ENCODE results near the gene ZNF324. TPM values are rescaled to one million over a fixed set of nuclear protein-coding genes. Genes with fewer than 3 reads are reported as not detected.
A peak's percentile ranks its signal among the peaks of the same experiment; 100 is the strongest.
"Not testable (repeated sequence)": the region's sequence is repeated elsewhere in the genome, so short reads cannot be mapped to it uniquely, and the experiment has no call there.

The ZNF324 gene
- 8.9 and 12.4 TPM in 2 replicates for total RNA-seq

DNA sequence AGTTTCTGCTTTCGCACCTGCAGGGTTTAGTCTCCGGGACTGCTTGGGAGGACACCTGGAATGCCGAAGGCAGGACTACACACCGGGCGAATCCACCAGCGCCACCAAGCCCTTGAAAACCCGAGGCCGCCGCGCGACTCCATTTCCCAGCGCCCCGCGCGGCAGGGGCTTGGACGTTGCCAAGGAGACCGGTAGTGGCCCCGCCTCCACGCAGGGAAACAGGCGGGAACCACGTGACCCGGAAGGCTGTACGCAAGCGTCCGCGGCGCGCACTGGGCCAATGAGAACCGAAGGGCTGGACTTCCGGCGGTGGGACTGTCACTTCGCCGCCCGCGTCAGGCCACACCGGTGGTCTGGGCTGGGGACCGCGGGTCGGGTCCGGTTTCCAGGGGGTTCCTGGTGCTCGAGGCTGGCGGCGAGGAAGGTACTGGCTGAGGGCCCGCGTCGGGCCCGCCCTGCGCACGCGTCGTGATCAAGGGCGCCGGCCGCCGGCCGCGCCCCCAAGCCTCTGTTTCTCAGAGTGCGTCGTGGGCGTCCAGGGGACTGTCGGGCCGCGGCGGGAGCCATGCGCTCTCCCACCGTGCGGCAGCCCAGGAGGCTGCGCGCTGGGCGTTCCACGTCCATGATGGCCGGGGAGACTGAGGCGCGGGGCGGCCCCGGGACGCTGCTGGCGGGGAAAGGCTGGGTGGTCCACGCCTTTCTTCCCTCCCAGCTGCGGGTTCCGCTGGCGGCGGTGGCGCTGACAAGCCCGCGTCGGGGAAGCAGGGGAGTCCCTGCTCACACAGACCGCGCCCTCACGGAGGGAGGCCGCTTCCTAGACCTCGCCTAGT is at the start of gene ZNF324:
Gene ZNF324, plus strand, starts transcription at position 321 of the 830 bp plus-strand sequence. CDS start 2,106 bp downstream, outside the sequence.
- DNase-seq (ENCODE audit: low read depth in 2 of 2), result peak; percentile 95 to 98

DNA sequence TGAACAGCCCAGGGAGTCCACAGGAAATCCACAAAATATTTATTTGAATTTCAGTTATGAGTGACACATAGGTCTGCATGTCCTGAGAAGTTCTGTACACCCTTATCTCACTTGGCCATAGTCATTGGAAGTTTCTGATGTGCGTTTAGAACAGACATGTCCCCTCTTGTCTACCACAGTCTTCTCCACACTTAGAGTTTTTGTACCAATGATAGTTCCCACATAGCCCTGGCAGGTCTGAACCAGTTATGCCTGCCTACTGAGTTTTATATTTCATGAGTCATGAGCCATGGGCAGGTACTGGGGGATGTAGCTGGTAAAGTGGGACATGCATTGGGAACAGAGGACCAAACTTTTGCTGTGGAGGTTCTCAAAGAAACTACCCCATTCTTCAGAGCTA is 38.3 kb upstream of the ZNF324 start:
- no peak for DNase-seq (ENCODE audit: low read depth in 2 of 2)

DNA sequence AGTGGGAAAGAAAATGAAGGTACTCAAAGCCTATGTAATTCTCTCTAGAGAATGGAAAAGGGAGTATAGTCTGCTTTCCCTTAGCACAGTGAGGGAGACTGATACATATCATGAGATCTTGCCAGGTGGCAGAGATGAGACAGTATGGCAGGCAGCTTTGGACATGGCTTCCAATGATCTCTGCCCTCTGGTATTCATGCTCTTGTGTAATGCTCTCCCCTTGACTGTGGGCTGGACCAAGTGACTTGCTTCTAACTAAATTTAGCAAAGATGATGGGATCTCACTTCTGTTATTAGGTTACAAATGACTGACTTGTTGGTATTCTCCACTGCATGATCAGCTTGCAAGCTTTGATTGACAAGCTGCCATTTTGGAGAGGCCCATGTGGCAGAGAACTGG is 37.1 kb upstream of the ZNF324 start:
- DNase-seq (ENCODE audit: low read depth in 2 of 2), result no peak

DNA sequence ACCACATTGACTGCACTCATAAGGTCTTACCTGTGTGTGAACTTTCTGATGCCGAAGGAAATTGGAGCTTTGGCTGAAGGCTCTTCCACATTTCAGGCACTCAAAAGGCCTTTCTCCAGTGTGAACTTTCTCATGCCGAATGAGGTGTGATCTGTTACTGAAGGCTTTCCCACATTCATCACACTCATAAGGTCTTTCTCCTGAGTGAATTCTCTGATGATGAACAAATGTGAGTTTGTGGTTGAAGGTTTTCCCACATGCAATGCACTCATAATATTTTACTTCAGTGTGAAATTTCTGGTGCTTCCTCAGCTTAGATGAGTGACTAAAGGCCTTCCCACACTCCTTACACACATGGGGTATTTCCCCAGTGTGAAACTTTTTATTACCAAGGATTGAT is 32.7 kb upstream of the ZNF324 start:
- no peak for DNase-seq (ENCODE audit: low read depth in 2 of 2)

GRCh38 chr19:58439576-58440554 is 27.0 kb upstream of the ZNF324 start, which contains the start of gene ZNF132:
Gene ZNF132 (minus strand): TSS chr19:58440153. CDS start chr19:58439821, 332 bp downstream.
- peak; percentile 100 for DNase-seq (ENCODE audit: low read depth in 2 of 2)

DNA sequence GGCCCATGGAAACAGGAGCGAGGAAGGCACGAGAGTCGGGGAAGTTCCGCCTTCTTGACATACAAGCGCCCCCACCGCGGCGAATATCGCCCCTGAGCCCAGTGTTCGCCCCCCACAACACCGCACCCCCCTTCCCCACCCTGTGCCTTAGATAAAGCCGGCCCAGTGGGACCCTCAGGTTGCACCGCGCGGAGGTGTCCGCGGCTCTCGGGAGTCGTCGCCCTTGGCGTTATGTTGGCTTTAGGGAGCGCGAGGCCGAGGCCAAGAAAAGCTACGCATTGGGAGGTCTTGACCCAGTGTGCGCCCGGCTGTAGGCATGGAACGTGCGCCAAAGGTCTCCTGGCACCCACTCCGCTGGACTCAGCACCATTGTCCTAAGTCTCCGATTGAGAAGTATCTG is 26.3 kb upstream of the ZNF324 start:
- no peak for DNase-seq (ENCODE audit: low read depth in 2 of 2)

- not testable (repeated sequence) for DNase-seq (ENCODE audit: low read depth in 2 of 2)
Measured at GRCh38 chr19:58442986-58443385, 23.9 kb upstream of the ZNF324 start.

- DNase-seq (ENCODE audit: low read depth in 2 of 2), result not testable (repeated sequence)
Measured at GRCh38 chr19:58448860-58449259, 18.0 kb upstream of the ZNF324 start.

- DNase-seq (ENCODE audit: low read depth in 2 of 2), result not testable (repeated sequence)
Measured at GRCh38 chr19:58449980-58450379, 16.9 kb upstream of the ZNF324 start.

DNA sequence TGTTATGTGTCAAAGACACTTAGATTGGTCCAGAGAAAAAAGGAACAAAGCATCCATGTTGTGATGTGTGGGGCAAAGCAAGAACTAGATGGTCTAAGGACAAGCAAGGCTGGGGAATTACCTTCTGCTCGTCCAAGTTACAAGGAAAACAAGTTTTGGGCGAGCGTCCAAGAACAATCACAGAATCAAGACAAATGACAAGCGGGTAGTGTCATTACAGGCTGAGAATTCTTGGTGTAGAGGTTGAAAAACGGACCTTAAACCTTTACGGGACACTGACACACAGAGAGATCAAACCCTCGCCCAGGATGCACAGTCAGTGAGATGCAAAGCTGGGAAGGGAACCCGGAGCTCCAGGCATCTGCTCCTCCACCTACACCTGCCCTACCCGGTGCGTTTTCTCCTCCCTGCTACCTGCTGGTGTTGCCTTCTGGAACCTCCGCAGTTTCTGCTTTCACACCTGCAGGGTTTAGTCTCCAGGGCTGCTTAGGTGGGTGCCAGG is 16.0 kb upstream of the ZNF324 start:
- peak in 1 of 2 donors; percentile 21 for DNase-seq (ENCODE audit: low read depth in 2 of 2)

GRCh38 chr19:58451358-58452101 is 15.3 kb upstream of the ZNF324 start, which contains the start of gene ZNF324B:
Gene ZNF324B (plus strand): TSS chr19:58451622. CDS start chr19:58453702, 2,080 bp downstream.
- DNase-seq (ENCODE audit: low read depth in 2 of 2), result peak; percentile 92 to 97

DNA sequence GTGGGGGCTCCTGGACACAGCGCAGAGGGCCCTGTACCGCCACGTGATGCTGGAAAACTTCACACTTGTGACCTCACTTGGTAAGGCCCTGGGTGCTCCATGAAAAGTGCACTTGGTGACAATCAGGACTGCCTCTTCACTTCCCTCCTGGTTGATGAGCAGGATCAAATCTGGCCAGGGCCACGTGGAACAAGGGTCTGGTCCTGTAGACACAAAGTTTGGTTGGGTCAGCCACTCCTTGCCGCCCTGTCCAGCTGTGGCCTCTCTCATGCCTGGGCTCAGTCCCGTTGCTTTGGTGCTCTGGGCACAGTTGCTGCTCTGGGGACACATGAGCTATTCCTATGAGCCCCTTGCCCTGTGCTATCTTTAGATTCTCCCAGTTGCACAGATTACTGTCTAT is 13.1 kb upstream of the ZNF324 start:
- DNase-seq (ENCODE audit: low read depth in 2 of 2), result no peak

DNA sequence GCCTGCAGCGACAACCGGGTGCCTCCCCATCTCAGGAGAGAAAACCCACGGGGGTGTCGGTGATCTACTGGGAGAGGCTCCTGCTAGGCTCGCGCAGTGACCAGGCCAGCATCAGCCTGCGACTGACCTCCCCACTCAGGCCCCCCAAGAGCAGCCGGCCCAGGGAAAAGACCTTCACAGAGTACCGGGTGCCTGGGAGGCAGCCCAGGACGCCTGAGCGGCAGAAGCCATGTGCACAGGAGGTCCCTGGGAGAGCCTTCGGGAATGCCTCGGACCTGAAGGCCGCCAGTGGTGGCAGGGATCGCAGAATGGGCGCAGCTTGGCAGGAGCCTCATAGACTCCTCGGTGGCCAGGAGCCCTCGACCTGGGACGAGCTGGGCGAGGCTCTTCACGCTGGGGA is 11.6 kb upstream of the ZNF324 start:
- no peak for DNase-seq (ENCODE audit: low read depth in 2 of 2)

DNA sequence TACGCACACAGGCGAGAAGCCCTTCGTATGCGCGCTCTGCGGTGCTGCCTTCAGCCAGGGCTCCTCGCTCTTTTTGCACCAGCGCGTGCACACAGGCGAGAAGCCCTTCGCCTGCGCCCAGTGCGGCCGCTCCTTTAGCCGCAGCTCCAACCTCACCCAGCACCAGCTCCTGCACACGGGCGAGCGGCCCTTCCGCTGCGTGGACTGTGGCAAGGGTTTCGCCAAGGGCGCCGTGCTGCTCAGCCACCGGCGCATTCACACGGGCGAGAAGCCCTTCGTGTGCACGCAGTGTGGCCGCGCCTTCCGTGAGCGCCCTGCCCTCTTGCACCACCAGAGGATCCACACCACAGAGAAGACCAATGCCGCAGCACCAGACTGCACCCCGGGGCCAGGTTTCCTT is 10.8 kb upstream of the ZNF324 start:
- DNase-seq (ENCODE audit: low read depth in 2 of 2), result no peak

DNA sequence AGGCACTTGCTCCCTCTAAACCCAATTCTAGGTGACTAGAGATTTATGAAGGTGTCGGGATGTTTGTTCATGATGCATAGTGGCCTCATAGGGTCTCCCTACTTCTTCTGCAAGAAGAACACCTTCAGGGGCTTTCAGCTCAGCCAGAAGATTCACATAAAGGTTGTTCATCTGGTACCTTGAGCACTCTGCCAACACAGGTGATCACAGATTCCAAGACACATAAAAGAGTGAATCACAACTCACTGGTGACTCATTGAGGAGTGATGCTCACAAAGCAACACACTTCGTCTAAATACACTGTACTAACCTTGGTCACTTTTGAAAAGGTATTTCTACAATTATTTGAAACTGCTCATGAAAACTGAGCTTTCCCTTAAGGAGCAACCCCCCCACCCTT is 6.8 kb upstream of the ZNF324 start:
- DNase-seq (ENCODE audit: low read depth in 2 of 2), result no peak

DNA sequence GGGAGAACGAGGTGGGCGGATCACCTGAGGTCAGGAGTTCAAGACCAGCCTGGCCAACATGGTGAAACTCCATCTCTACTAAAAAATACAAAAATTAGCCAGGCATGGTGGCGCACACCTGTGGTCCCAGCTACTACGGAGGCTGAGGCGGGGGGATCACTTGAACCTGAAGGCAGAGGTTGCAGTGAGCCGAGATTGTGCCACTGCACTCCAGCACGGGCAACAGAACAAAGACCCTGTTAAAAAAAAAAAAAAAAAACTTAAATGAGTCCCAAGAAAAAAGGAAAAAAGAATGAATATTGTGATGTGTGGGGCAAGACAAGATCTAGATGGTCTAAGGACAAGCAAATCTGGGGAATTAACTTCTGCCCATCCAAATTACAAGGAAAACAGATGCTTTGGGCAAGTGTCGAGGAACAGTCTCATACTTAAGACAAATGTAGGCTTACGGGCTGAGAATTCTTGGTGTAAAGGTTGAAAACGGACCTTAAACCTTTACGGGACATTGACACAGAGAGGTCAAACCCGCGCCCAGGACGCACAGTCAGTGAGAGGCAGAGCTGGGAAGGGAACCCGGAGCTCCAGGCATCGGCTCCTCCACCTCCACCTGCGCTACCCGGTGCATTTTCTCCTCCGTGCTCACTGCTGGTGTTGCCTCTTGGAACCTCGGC is 656 bp upstream of the ZNF324 start:
- no peak for DNase-seq (ENCODE audit: low read depth in 2 of 2)

GRCh38 chr19:58468216-58468839 is 1.4 kb downstream of the ZNF324 start:
- peak in 1 of 2 donors; percentile 10 for DNase-seq (ENCODE audit: low read depth in 2 of 2)

- DNase-seq (ENCODE audit: low read depth in 2 of 2), result no peak
Measured at GRCh38 chr19:58469241-58470013, 2.5 kb downstream of the ZNF324 start.
